Vagina (tissue), 2 donors: ENCODE data around the gene CAMK4. TPM values are rescaled to one million over a fixed set of nuclear protein-coding genes. Genes with fewer than 3 reads are reported as not detected.

Source experiments
- DNase-seq, 2 donors: peaks; one replicate each; pipeline ENCODE4 v3.0.0-alpha.2; 2017; ENCODE audit errors: extremely low spot score in 2 of 2
- H3K27ac ChIP-seq: fragments of 200-600 bp; sonication (generic); one replicate; pipeline ENCODE4 v1.5.1; 2019
- H3K27me3 ChIP-seq: fragments of 200-600 bp; sonication (generic); one replicate; pipeline ENCODE4 v1.5.1; 2019
- H3K36me3 ChIP-seq, 2 donors: fragments of 200-600 bp; sonication (generic); one replicate each; pipeline ENCODE4 v1.5.1; 2017 to 2019
- H3K4me1 ChIP-seq: fragments of 200-600 bp; sonication (generic); one replicate; pipeline ENCODE4 v1.5.1; 2019
- H3K4me3 ChIP-seq, 2 donors: fragments of 200-600 bp; sonication (generic); 1 replicate in 1 of 2; 2 replicates in 1 of 2; pipeline ENCODE4 v1.5.1; 2016 to 2019
- H3K9me3 ChIP-seq: fragments of 200-600 bp; sonication (generic); one replicate; pipeline ENCODE4 v1.5.1; 2019
- POLR2A ChIP-seq, 2 donors: fragments of 450-650 bp; IDR thresholded peaks; one replicate each; pipeline ENCODE4 v1.6.1; 2017; ENCODE audit warnings: antibody characterized with exemption in 2 of 2, mild to moderate bottlenecking in 2 of 2, moderate library complexity in 2 of 2
- POLR2AphosphoS5 ChIP-seq, 2 donors: sonication (generic); formaldehyde crosslinking; IDR thresholded peaks; one replicate each; pipeline ENCODE4 v1.9.0; 2017; ENCODE audit warnings: antibody characterized with exemption in 2 of 2, mild to moderate bottlenecking in 2 of 2, low read depth in 1 of 2; ENCODE audit not compliant: insufficient read depth in 1 of 2
- intact Hi-C: fragments of 100-400 bp; cut with DNase I; formaldehyde crosslinking; loops from one replicate; pipeline ENCODE4 v1.15.1; 2023
- total RNA-seq: library from RNA; depleted of rRNA; stranded (reverse); fragments of >200 nt; gene quantifications from one replicate; pipeline ENCODE4 v1.2.3, GENCODE V29; 2016
- TF ChIP-seq, protein P1 (sequence below), 3 experiments: fragments of 450-650 bp in 2 of 3; fragments of 200-600 bp in 1 of 3; sonication (generic) in 1 of 3; IDR thresholded peaks; one replicate each; pipeline ENCODE4 v1.5.1; 2017 to 2019; ENCODE audit warnings: antibody characterized with exemption in 3 of 3, mild to moderate bottlenecking in 2 of 3, moderate library complexity in 2 of 3

CAMK4 gene
- total RNA-seq, 1 donor from 2014 or later, result 11.8 TPM

DNA sequence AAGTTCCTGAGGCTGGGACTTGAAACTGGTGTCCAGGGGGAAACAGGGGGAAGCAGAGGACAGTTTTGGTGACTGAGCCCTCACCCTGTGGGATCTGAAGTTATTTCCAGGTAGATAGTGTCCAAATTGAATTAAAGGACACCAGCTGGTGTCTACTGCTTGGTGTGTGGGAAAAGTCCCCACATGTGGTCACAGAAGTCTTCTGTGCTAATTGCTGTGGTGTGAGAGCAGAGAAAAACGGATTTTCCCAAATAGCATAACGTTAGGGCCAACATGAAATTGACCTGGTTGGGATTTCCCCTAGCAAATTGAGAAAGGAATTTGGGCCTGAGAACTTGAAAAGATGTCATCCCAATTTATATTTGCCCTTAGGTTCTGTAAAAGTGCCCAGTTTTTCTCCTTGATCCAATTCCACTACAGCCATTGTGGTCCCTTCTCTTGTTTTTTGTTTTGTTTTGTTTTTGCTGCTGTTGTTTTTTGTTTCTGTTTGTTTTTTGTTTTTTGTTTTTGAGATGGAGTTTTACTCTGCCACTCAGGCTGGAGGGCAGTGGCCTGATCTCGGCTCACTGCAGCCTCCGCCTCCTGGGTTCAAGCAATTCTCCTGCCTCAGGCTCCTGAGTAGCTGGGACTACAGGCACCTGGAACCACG is 293.8 kb downstream of the CAMK4 start:
- Histone ChIP-seq H3K27ac (no peak overlapping the region), H3K4me3 (no peak overlapping the region), H3K36me3 (no peaks in the 10 kb centered on the region), H3K27me3 (no peaks in the 10 kb centered on the region), H3K9me3 (no peaks in the 10 kb centered on the region), H3K4me1 (no peaks in the 10 kb centered on the region)
- no peak for DNase-seq
- intact Hi-C loops, result no loop called here
- TF ChIP-seq POLR2AphosphoS5 (IDR thresholded peaks at IDR 0.05; ENCODE audit: insufficient read depth in 1 of 2, low read depth in 1 of 2) (no peak), POLR2A (IDR thresholded peaks at IDR 0.05) (no peak)
- TF ChIP-seq, protein P1, sequence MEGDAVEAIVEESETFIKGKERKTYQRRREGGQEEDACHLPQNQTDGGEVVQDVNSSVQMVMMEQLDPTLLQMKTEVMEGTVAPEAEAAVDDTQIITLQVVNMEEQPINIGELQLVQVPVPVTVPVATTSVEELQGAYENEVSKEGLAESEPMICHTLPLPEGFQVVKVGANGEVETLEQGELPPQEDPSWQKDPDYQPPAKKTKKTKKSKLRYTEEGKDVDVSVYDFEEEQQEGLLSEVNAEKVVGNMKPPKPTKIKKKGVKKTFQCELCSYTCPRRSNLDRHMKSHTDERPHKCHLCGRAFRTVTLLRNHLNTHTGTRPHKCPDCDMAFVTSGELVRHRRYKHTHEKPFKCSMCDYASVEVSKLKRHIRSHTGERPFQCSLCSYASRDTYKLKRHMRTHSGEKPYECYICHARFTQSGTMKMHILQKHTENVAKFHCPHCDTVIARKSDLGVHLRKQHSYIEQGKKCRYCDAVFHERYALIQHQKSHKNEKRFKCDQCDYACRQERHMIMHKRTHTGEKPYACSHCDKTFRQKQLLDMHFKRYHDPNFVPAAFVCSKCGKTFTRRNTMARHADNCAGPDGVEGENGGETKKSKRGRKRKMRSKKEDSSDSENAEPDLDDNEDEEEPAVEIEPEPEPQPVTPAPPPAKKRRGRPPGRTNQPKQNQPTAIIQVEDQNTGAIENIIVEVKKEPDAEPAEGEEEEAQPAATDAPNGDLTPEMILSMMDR (IDR thresholded peaks at IDR 0.05), result no peak

DNA sequence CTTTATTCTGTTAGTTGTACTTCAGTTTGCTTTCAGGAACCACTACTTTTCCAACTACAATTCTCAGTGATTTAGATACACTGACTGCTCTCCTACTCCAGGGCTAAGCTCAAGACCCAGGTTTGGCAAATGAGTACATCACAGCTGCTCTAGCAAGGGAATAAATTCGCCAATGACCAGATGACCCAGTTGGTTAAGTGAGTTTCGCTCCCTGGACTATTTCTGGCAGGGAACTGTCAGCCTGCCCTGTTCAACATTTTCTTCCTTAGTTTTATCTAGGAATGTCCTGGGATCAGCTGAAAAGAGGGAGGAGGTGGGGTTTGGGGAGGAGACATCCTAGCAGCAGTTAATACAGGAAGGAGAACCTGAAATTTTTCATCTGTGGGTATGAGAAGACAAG is 294.6 kb downstream of the CAMK4 start:
- H3K36me3 ChIP-seq, result no peaks in the 10 kb centered on the region
- TF ChIP-seq, protein P1 (IDR thresholded peaks at IDR 0.05), result no peak
- TF ChIP-seq POLR2AphosphoS5 (IDR thresholded peaks at IDR 0.05; ENCODE audit: insufficient read depth in 1 of 2, low read depth in 1 of 2), result no peak
- no peak for TF ChIP-seq POLR2A (IDR thresholded peaks at IDR 0.05)
- no peaks in the 10 kb centered on the region for H3K9me3 ChIP-seq
- H3K4me1 ChIP-seq, result no peaks in the 10 kb centered on the region
- no peak overlapping the region for H3K4me3 ChIP-seq
- no peaks in the 10 kb centered on the region for H3K27me3 ChIP-seq
- intact Hi-C loops, result no loop called here
- no peak for DNase-seq
- H3K27ac ChIP-seq, result no peak overlapping the region

DNA sequence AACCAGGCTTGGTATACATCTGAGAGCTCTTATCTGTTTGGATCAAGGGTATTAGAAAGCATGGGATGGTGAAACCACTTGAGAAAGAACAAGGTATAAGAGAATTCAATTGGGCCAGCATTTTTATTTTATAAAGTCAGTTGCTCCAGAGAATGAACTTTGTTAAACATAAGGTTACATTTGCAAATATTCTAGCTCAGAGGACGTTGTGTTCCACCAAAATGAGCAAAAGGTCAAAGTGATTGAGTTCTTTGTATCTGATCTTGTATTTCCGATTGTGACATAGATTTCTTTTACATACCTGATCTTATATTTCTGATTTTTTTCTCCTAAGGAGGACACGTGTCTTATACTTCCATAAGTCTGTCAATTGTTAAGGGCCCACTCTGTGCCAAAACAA is 296.7 kb downstream of the CAMK4 start:
- no peaks in the 10 kb centered on the region for H3K4me1 ChIP-seq
- intact Hi-C loops, result no loop called here
- TF ChIP-seq, protein P1 (IDR thresholded peaks at IDR 0.05), result no peak
- TF ChIP-seq POLR2A (IDR thresholded peaks at IDR 0.05), result no peak
- TF ChIP-seq POLR2AphosphoS5 (IDR thresholded peaks at IDR 0.05; ENCODE audit: insufficient read depth in 1 of 2, low read depth in 1 of 2), result no peak
- no peaks in the 10 kb centered on the region for H3K9me3 ChIP-seq
- DNase-seq, result no peak
- no peak overlapping the region for H3K4me3 ChIP-seq
- H3K27me3 ChIP-seq, result no peaks in the 10 kb centered on the region
- H3K36me3 ChIP-seq, result no peaks in the 10 kb centered on the region
- H3K27ac ChIP-seq, result no peak overlapping the region

DNA sequence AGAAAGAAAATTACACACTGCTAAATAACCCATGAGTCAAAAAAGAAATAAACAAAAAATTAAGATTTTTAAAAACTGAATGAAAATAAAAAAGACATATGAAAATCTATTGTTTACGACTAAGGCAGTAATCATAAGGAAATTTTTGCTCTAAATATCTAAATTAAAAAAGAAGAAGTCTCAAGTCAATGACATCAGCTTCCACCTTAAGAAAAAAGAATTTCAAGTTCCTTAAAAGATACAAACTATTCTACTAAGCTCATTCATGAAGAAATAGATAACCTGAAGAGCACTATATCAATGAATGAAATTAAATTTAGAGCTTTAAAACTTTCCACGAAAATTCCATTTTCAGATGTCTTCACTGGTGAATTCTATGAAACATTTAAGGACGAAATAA is 303.9 kb downstream of the CAMK4 start:
- H3K9me3 ChIP-seq, result no peaks in the 10 kb centered on the region
- no peak overlapping the region for H3K4me3 ChIP-seq
- no peak for DNase-seq
- no peaks in the 10 kb centered on the region for H3K36me3 ChIP-seq
- H3K27ac ChIP-seq, result no peak overlapping the region
- TF ChIP-seq POLR2A (IDR thresholded peaks at IDR 0.05) (no peak), POLR2AphosphoS5 (IDR thresholded peaks at IDR 0.05; ENCODE audit: insufficient read depth in 1 of 2, low read depth in 1 of 2) (no peak)
- TF ChIP-seq, protein P1 (IDR thresholded peaks at IDR 0.05), result no peak
- H3K27me3 ChIP-seq, result no peaks in the 10 kb centered on the region
- intact Hi-C loops, result no loop called here
- no peaks in the 10 kb centered on the region for H3K4me1 ChIP-seq

DNA sequence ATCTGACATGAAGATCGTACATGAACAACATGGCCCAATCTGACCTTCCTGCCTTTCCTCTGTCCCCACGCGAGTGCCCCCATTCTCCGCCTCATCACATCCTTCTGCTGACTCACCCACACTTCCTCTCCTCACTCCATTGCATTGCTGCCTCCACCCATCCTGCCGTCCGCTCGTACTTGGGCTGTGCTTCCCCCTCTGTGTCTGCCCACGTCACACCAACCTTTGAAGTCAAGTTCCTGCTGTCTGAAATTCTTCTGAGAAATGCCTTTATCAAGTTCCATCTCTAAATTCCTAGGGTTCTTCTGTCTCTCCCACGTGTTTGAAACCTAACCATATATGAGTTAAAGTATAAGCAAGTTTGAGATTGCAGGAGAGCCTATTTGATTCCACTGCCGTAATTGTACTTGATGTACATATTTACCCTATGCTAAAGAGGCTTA is 306.1 kb downstream of the CAMK4 start:
- H3K36me3 ChIP-seq, result no peaks in the 10 kb centered on the region
- no peak for DNase-seq
- H3K27ac ChIP-seq, result no peak overlapping the region
- TF ChIP-seq, protein P1 (IDR thresholded peaks at IDR 0.05), result no peak
- TF ChIP-seq POLR2A (IDR thresholded peaks at IDR 0.05) (no peak), POLR2AphosphoS5 (IDR thresholded peaks at IDR 0.05; ENCODE audit: insufficient read depth in 1 of 2, low read depth in 1 of 2) (peak in 1 of 2 donors; percentile 33)
- no peaks in the 10 kb centered on the region for H3K27me3 ChIP-seq
- no peaks in the 10 kb centered on the region for H3K9me3 ChIP-seq
- no peaks in the 10 kb centered on the region for H3K4me1 ChIP-seq
- H3K4me3 ChIP-seq, result no peak overlapping the region
- intact Hi-C loops, result no loop called here
